Neural progenitor cell (in vitro differentiated cells): ENCODE measurements around the gene GRIK5.

Source experiments
- EZH2 ChIP-seq: fragments of 200-600 bp; sonication (generic); IDR thresholded peaks from 2 replicates; pipeline ENCODE4 v1.6.1; 2017; ENCODE audit warnings: antibody characterized with exemption, mild to moderate bottlenecking, moderate library complexity
- TF ChIP-seq, protein P1 (sequence below): fragments of 200-600 bp; sonication (generic); IDR thresholded peaks from 2 replicates; pipeline ENCODE4 v1.5.1; 2017; ENCODE audit warnings: antibody characterized with exemption, mild to moderate bottlenecking

DNA sequence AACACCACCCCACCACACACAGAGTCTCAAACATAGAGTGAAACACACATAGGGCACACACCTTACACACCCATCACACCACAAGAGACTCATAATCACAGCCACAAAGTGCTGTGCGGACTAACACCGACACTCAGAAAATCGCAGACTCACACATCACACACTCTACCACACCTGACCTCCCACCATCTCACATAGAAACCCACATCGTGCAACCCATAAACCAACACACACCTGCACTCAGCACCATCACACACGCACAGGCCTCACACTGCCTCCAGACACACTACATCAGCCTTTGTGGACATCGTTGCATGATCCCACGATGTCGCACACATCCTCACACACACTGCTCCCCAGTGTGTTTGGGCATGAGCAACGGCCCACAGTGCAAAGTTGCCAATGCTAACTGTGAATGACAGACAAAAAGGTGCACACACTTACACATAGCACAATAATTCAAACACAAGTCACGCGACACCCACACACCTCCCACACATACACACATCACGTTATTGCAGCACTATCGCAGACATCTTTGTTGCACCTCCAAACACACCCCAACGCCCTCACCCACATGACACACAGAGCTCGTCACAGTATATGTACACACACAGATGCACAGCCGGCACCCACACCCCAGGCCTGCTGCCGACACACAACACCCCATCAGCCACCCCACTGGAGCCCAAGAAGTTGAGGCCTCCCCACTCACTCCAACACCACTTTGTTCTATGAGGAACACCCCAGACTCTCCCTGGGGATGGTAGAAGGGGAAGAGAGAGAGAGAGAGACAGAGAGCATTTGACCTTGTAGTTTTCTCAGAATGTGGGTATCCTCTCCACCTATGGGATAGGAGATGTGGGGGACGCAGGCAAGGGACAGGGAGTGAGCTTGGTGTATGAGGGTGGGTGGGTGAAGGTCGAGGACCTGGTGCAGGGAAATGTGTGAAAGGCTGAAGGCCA lies 74.7 kb downstream of the GRIK5 start:
- TF ChIP-seq, protein P1, sequence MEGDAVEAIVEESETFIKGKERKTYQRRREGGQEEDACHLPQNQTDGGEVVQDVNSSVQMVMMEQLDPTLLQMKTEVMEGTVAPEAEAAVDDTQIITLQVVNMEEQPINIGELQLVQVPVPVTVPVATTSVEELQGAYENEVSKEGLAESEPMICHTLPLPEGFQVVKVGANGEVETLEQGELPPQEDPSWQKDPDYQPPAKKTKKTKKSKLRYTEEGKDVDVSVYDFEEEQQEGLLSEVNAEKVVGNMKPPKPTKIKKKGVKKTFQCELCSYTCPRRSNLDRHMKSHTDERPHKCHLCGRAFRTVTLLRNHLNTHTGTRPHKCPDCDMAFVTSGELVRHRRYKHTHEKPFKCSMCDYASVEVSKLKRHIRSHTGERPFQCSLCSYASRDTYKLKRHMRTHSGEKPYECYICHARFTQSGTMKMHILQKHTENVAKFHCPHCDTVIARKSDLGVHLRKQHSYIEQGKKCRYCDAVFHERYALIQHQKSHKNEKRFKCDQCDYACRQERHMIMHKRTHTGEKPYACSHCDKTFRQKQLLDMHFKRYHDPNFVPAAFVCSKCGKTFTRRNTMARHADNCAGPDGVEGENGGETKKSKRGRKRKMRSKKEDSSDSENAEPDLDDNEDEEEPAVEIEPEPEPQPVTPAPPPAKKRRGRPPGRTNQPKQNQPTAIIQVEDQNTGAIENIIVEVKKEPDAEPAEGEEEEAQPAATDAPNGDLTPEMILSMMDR: no peak
- TF ChIP-seq EZH2: no peak
